A549 (cell line): ENCODE data around the gene KRTAP5-7. TPM values are rescaled to one million over a fixed set of nuclear protein-coding genes. Genes with fewer than 3 reads are reported as not detected.

ENCODE experiments used
- ATAC-seq, 2 experiments: fragments of 200-7000 bp in 1 of 2; fragments of >200 bp in 1 of 2; cut with Nextera tagmentation in 1 of 2; cut with Tn5 transposase in 1 of 2; 3 replicates each; pipeline versions ENCODE4 v1.8.0 to v1.9.1; 2018 to 2020; ENCODE audit warnings: mild to moderate bottlenecking in 1 of 2, moderate library complexity in 1 of 2
- CTCF ChIA-PET: fragments of 300-600 bp; sonication (Branson Sonifier 250); formaldehyde crosslinking; extraction: SDS; loops from one replicate; lab custom pipeline; 2021; ENCODE audit warnings: antibody characterized with exemption, inconsistent platforms; lab: Yijun Ruan, JAX
- POLR2A ChIA-PET: fragments of 350-600 bp; formaldehyde crosslinking; extraction: SDS; loops from one replicate; lab custom pipeline; 2021; ENCODE audit warnings: antibody characterized with exemption, inconsistent platforms; lab: Yijun Ruan, JAX
- DNase-seq, 2 experiments: peaks; one replicate each; pipeline versions ENCODE4 v3.0.0 to v3.0.0-alpha.2; 2011 to 2016; ENCODE audit warnings: low read depth in 1 of 2, low spot score in 1 of 2
- FAIRE-seq: peaks from 2 replicates; lab custom pipeline; 2011; peaks lifted over from hg19 to GRCh38; lab: Jason Lieb, UNC
- H3K27ac ChIP-seq, 2 experiments: fragments of >200 bp; sonication (Bioruptor Twin); formaldehyde crosslinking; 3 replicates each; pipeline ENCODE4 v1.5.1; 2016 to 2017
- H3K4me1 ChIP-seq: fragments of >200 bp; sonication (Bioruptor Twin); formaldehyde crosslinking; 3 replicates; pipeline ENCODE4 v1.6.1; 2016
- H3K4me2 ChIP-seq: fragments of >200 bp; sonication (Bioruptor Twin); formaldehyde crosslinking; 3 replicates; pipeline ENCODE4 v1.6.1; 2016
- H3K4me3 ChIP-seq: fragments of >200 bp; sonication (Bioruptor Twin); formaldehyde crosslinking; 3 replicates; pipeline ENCODE4 v1.5.1; 2016
- H3K9me3 ChIP-seq: fragments of >200 bp; sonication (Bioruptor Twin); formaldehyde crosslinking; 3 replicates; pipeline ENCODE4 v1.6.1; 2016
- CTCF ChIP-seq: fragments of >200 bp; sonication (Bioruptor Twin); formaldehyde crosslinking; IDR thresholded peaks from 3 replicates; pipeline ENCODE4 v1.5.1; 2016
- E2F6 ChIP-seq: IDR thresholded peaks from 2 replicates; pipeline ENCODE4 v1.6.1; 2012; ENCODE audit warnings: low read depth, borderline replicate concordance
- HEYL ChIP-seq: fragments of 250-450 bp; sonication (Bioruptor Pico); IDR thresholded peaks from 2 replicates; pipeline ENCODE4 v1.8.0; 2021; ENCODE audit warnings: mild to moderate bottlenecking, moderate library complexity
- HMGXB4 ChIP-seq: fragments of 250-450 bp; sonication (Bioruptor Pico); IDR thresholded peaks from 2 replicates; pipeline ENCODE4 v1.5.0; 2021; ENCODE audit warnings: mild to moderate bottlenecking, moderate library complexity, borderline replicate concordance
- HOXA7 ChIP-seq: fragments of 250-450 bp; sonication (Bioruptor Pico); IDR thresholded peaks from 2 replicates; pipeline ENCODE4 v1.5.0; 2020; ENCODE audit warnings: mild to moderate bottlenecking, moderate library complexity
- HOXB13 ChIP-seq: fragments of 250-450 bp; sonication (Bioruptor Pico); IDR thresholded peaks from 2 replicates; pipeline ENCODE4 v1.5.0; 2020; ENCODE audit warnings: low read depth, mild to moderate bottlenecking, moderate library complexity
- HOXB5 ChIP-seq: fragments of 250-450 bp; sonication (Bioruptor Pico); IDR thresholded peaks from 2 replicates; pipeline ENCODE4 v1.5.0; 2020; ENCODE audit warnings: mild to moderate bottlenecking, moderate library complexity
- JUN ChIP-seq, 2 experiments: fragments of >200 bp; sonication (Bioruptor Twin); formaldehyde crosslinking; IDR thresholded peaks; 2 replicates in 1 of 2; 3 replicates in 1 of 2; pipeline ENCODE4 v1.6.1; 2016 to 2017
- JUNB ChIP-seq: fragments of >200 bp; sonication (Bioruptor Twin); formaldehyde crosslinking; IDR thresholded peaks from 2 replicates; pipeline ENCODE4 v1.6.1; 2016
- KDM1A ChIP-seq: fragments of 200-600 bp; sonication (generic); IDR thresholded peaks from 2 replicates; pipeline ENCODE4 v1.6.1; 2016; ENCODE audit warnings: low read depth, mild to moderate bottlenecking
- KDM5A ChIP-seq: fragments of 200-600 bp; sonication (generic); IDR thresholded peaks from 2 replicates; pipeline ENCODE4 v1.6.1; 2016; ENCODE audit warnings: antibody characterized with exemption, mild to moderate bottlenecking
- MAZ ChIP-seq: fragments of 150-350 bp; IDR thresholded peaks from 2 replicates; pipeline ENCODE4 v1.6.1; 2014; ENCODE audit warnings: antibody characterized with exemption, low read depth, low read length, borderline replicate concordance
- MYC ChIP-seq: IDR thresholded peaks from 2 replicates; pipeline ENCODE4 v1.6.1; 2012; ENCODE audit warnings: mild to moderate bottlenecking, inconsistent platforms, low read length, improper control_type of control experiment, borderline replicate concordance
- NFE2L2 ChIP-seq: fragments of 150-350 bp; conservative IDR thresholded peaks from 2 replicates; pipeline ENCODE4 v1.6.1; 2014; ENCODE audit warnings: low read length
- NPAS2 ChIP-seq: fragments of 250-450 bp; sonication (Bioruptor Pico); IDR thresholded peaks from 2 replicates; pipeline ENCODE4 v1.8.0; 2022; ENCODE audit warnings: mild to moderate bottlenecking, moderate library complexity, borderline replicate concordance
- PBX3 ChIP-seq: IDR thresholded peaks from 2 replicates; pipeline ENCODE4 v1.6.1; 2012
- PHF8 ChIP-seq: fragments of 200-600 bp; sonication (generic); IDR thresholded peaks from 2 replicates; pipeline ENCODE4 v1.6.1; 2016; ENCODE audit warnings: low read depth, mild to moderate bottlenecking, antibody characterized with exemption, moderate library complexity, borderline replicate concordance
- POLR2A ChIP-seq: IDR thresholded peaks from 2 replicates; pipeline ENCODE4 v1.6.1; 2012; ENCODE audit warnings: mild to moderate bottlenecking, low read length
- RARB ChIP-seq: fragments of 250-450 bp; sonication (Bioruptor Pico); IDR thresholded peaks from 2 replicates; pipeline ENCODE4 v1.8.0; 2021; ENCODE audit warnings: mild to moderate bottlenecking, moderate library complexity
- RFX5 ChIP-seq: fragments of 450-650 bp; IDR thresholded peaks from 2 replicates; pipeline ENCODE4 v1.7.1; 2014; ENCODE audit warnings: antibody characterized with exemption, mild to moderate bottlenecking, moderate library complexity
- RNF2 ChIP-seq: fragments of 200-600 bp; sonication (generic); IDR thresholded peaks from 2 replicates; pipeline ENCODE4 v1.6.1; 2016; ENCODE audit warnings: low read depth, mild to moderate bottlenecking, antibody characterized with exemption, moderate library complexity, borderline replicate concordance
- TFCP2L1 ChIP-seq: fragments of 250-450 bp; sonication (Bioruptor Pico); IDR thresholded peaks from 2 replicates; pipeline ENCODE4 v1.5.0; 2021; ENCODE audit warnings: mild to moderate bottlenecking
- TP53 ChIP-seq: fragments of 250-450 bp; sonication (Bioruptor Pico); IDR thresholded peaks from 2 replicates; pipeline ENCODE4 v1.5.0; 2021; ENCODE audit warnings: mild to moderate bottlenecking, moderate library complexity
- ZC3H11A ChIP-seq: fragments of 450-650 bp; IDR thresholded peaks from 2 replicates; pipeline ENCODE4 v1.6.1; 2014; ENCODE audit warnings: antibody characterized with exemption, mild to moderate bottlenecking
- ZFP36 ChIP-seq: fragments of 450-650 bp; IDR thresholded peaks from 2 replicates; pipeline ENCODE4 v1.6.1; 2014; ENCODE audit warnings: borderline replicate concordance; ENCODE audit not compliant: partially characterized antibody
- WGBS: methylation state at CpG from one replicate; pipeline ENCODE4 v1.1.6; 2017; ENCODE audit errors: missing lambda C conversion rate; 5-methylcytosine and 5-hydroxymethylcytosine counted together
- polyA plus RNA-seq, 4 experiments: library from polyadenylated mRNA; depleted of rRNA in 3 of 4; stranded (reverse); fragments of >200 nt; fragmentation: RNase III in 1 of 4; extraction: RNeasy Plus Mini Kit Qiagen cat#74134 plus additional on column Dnase treatment in 1 of 4; gene quantifications; 2 replicates in 3 of 4; 3 replicates in 1 of 4; pipeline ENCODE4 v1.2.3, GENCODE V29; 2011 to 2017
- TF ChIP-seq, protein P1 (sequence below): fragments of >200 bp; sonication (Bioruptor Twin); formaldehyde crosslinking; IDR thresholded peaks from 3 replicates; pipeline ENCODE4 v1.6.1; 2016

KRTAP5-7 gene
- polyA plus RNA-seq, 2 of the 4 experiments (the other 2 are of a cell fraction): not detected

DNA sequence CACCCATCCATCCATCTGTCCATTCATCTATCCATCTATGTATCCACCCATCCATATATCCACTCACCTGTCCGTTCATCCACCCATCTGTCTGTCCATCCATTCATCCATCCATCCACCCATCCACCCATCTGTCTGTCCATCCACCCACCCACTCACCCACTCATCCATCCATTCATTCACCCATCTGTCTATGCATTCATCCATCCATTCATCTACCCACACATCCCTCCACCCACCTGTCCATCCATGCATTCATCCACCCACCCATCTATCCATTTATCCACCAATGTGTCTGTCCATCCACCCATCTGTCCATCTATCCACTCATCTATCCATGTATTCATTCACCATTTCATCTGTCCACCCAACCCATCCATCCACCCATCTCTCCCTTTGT is 40.7 kb upstream of the KRTAP5-7 start (continued):
- TF ChIP-seq JUNB (no peak), HOXA7 (no peak), ZFP36 (no peak), TP53 (no peak), HOXB13 (CRISPR knock-in tag) (no peak), RARB (CRISPR knock-in tag) (no peak), MAZ (no peak)

DNA sequence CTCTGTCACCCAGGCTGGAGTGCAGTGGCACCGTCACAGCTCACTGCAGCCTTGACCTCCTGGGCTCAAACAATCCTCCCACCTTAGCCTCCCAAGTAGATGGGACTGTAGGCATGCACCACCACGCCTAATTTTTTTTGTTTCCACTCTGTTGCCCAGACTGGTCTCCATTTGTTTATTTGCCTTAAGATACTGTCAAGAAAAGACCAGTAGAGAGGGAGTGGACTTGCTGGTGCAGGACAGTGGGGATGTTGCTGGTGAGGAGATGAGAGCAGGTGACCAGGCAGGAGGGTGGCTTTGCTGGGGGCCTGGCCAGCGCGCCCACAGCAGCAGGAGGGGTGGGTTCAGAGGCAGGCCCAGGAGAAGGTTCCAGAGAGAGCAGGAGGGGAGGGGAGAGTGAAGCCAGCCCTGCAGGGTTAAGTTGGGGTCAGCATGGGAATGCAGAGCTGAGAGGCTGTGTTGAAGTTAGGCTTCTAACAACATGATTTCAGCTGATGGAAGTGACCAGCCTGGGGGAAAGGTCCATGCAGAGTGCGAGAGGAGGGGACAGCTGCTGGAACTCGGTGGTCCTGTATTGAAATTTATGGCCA is 38.3 kb upstream of the KRTAP5-7 start:
- no peak overlapping the region for H3K4me3 ChIP-seq
- no peak for FAIRE-seq
- no peak for ATAC-seq
- CTCF ChIA-PET: interaction anchor here (1.5 kb wide), 1 partner anchor 18 kb away, joined by 3 read pairs; no protein-coding TSS in a partner anchor
- no peak overlapping the region for H3K4me2 ChIP-seq
- 73% methylated on average over 6 of the region's 6 CpGs for WGBS
- H3K9me3 ChIP-seq: no peaks in the 10 kb centered on the region
- POLR2A ChIA-PET: no interaction called here
- no peak for DNase-seq
- no peak overlapping the region for H3K27ac ChIP-seq
- TF ChIP-seq E2F6: no peak
- H3K4me1 ChIP-seq: peaks cover 13% of the 10 kb centered on the region; the same call in 2 of the 3 replicates

- WGBS: 58% methylated on average over 14 of the region's 15 CpGs
- ATAC-seq (peak in 1 of 2 experiments; percentile 66; a peak in 3 of 6 replicates), DNase-seq (peak; percentile 23 to 27), FAIRE-seq (no peak)
- ChIA-PET CTCF (interaction anchor here (1.5 kb wide), 1 partner anchor 17 kb away, joined by 3 read pairs; no protein-coding TSS in a partner anchor), POLR2A (no interaction called here)
- no peak overlapping the region for H3K4me2 ChIP-seq
- no peak overlapping the region for H3K27ac ChIP-seq
- TF ChIP-seq, protein P1, sequence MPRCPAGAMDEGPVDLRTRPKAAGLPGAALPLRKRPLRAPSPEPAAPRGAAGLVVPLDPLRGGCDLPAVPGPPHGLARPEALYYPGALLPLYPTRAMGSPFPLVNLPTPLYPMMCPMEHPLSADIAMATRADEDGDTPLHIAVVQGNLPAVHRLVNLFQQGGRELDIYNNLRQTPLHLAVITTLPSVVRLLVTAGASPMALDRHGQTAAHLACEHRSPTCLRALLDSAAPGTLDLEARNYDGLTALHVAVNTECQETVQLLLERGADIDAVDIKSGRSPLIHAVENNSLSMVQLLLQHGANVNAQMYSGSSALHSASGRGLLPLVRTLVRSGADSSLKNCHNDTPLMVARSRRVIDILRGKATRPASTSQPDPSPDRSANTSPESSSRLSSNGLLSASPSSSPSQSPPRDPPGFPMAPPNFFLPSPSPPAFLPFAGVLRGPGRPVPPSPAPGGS: no peak
- no peak for TF ChIP-seq MYC
- no peak for TF ChIP-seq HOXB5 (CRISPR knock-in tag)
- TF ChIP-seq KDM5A: no peak
- no peak for TF ChIP-seq NFE2L2
- no peak for TF ChIP-seq POLR2A
- no peak for TF ChIP-seq RFX5
- TF ChIP-seq HEYL (CRISPR knock-in tag): no peak
- TF ChIP-seq PBX3: no peak
- no peak for TF ChIP-seq RNF2
- no peak for TF ChIP-seq MAZ
- TF ChIP-seq ZC3H11A: no peak
- no peak for TF ChIP-seq NPAS2
- no peak for TF ChIP-seq KDM1A
- TF ChIP-seq TFCP2L1: no peak
- TF ChIP-seq PHF8: no peak
- no peak for TF ChIP-seq JUN (IDR thresholded peaks at IDR 0.05)
- TF ChIP-seq CTCF: no peak
- TF ChIP-seq HMGXB4: no peak
- TF ChIP-seq, all 56 proteins: peak for 0
- H3K9me3 ChIP-seq: no peaks in the 10 kb centered on the region
- H3K4me1 ChIP-seq: peaks cover 13% of the 10 kb centered on the region; the same call in 2 of the 3 replicates
- H3K4me3 ChIP-seq: no peak overlapping the region
These were observed 37.6 kb upstream of the KRTAP5-7 start for GRCh38 chr11:71489311-71490043.
